PFSK-1 (cell line): ENCODE results near the gene TASP1.

ENCODE experiments used
- FOXP2 ChIP-seq: optimal IDR thresholded peaks from 2 replicates; pipeline ENCODE3; 2011; ENCODE audit warnings: borderline replicate concordance, control low read depth, inconsistent platforms; ENCODE audit not compliant: insufficient read depth; ENCODE audit errors: extremely low read length, extremely low read depth
- POLR2AphosphoS5 ChIP-seq: IDR thresholded peaks from 2 replicates; pipeline ENCODE4 v1.6.1; 2012; ENCODE audit warnings: low read depth, mild to moderate bottlenecking, control low read depth, low read length, moderate library complexity
- SIN3A ChIP-seq: IDR thresholded peaks from 2 replicates; pipeline ENCODE4 v1.6.1; 2012; ENCODE audit warnings: mild to moderate bottlenecking, low read length, moderate library complexity, borderline replicate concordance; ENCODE audit not compliant: insufficient read depth
- TAF1 ChIP-seq: IDR thresholded peaks from 2 replicates; pipeline ENCODE4 v1.6.1; 2012; ENCODE audit warnings: low read length, control low read depth, borderline replicate concordance; ENCODE audit not compliant: insufficient read depth
- TF ChIP-seq, protein P1 (sequence below), 2 experiments: IDR thresholded peaks; 2 replicates each; pipeline versions ENCODE4 v1.6.1 to v1.8.0; 2011 to 2012; ENCODE audit warnings: low read depth in 2 of 2, low read length in 2 of 2, control low read depth in 1 of 2, inconsistent platforms in 1 of 2, mild to moderate bottlenecking in 1 of 2, moderate library complexity in 1 of 2; ENCODE audit not compliant: insufficient read depth in 1 of 2

DNA sequence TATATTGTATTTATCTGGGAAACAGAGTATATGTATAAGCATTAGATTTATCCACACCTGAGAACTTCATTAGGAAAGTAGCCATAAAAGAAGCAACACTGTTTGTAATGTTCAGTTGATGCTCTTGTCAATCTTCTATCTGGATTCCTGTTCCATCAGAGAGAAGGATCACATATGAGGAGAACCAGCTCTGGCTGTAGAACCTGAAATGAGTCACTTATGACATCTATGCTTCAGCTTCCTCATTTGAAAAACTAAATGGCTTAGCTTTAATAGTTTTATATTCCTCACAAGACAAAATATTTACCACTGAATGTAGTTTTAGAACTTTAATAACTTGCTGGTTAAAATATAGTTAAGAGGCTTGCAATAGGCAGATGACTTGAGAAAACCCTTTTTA lies 144.7 kb downstream of the TASP1 start:
- TF ChIP-seq TAF1 (no peak), POLR2AphosphoS5 (no peak), SIN3A (no peak), FOXP2 (no peak)
- TF ChIP-seq, protein P1, sequence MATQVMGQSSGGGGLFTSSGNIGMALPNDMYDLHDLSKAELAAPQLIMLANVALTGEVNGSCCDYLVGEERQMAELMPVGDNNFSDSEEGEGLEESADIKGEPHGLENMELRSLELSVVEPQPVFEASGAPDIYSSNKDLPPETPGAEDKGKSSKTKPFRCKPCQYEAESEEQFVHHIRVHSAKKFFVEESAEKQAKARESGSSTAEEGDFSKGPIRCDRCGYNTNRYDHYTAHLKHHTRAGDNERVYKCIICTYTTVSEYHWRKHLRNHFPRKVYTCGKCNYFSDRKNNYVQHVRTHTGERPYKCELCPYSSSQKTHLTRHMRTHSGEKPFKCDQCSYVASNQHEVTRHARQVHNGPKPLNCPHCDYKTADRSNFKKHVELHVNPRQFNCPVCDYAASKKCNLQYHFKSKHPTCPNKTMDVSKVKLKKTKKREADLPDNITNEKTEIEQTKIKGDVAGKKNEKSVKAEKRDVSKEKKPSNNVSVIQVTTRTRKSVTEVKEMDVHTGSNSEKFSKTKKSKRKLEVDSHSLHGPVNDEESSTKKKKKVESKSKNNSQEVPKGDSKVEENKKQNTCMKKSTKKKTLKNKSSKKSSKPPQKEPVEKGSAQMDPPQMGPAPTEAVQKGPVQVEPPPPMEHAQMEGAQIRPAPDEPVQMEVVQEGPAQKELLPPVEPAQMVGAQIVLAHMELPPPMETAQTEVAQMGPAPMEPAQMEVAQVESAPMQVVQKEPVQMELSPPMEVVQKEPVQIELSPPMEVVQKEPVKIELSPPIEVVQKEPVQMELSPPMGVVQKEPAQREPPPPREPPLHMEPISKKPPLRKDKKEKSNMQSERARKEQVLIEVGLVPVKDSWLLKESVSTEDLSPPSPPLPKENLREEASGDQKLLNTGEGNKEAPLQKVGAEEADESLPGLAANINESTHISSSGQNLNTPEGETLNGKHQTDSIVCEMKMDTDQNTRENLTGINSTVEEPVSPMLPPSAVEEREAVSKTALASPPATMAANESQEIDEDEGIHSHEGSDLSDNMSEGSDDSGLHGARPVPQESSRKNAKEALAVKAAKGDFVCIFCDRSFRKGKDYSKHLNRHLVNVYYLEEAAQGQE (IDR thresholded peaks at IDR 0.05; ENCODE audit: insufficient read depth in 1 of 2, low read depth in 2 of 2, low read length in 2 of 2) = no peak
